ENCODE measurements around the gene SCN5A.

GRCh38 chr3:38560284-38560683 lies 89.2 kb downstream of the SCN5A start:
- TF ChIP-seq, protein P1, sequence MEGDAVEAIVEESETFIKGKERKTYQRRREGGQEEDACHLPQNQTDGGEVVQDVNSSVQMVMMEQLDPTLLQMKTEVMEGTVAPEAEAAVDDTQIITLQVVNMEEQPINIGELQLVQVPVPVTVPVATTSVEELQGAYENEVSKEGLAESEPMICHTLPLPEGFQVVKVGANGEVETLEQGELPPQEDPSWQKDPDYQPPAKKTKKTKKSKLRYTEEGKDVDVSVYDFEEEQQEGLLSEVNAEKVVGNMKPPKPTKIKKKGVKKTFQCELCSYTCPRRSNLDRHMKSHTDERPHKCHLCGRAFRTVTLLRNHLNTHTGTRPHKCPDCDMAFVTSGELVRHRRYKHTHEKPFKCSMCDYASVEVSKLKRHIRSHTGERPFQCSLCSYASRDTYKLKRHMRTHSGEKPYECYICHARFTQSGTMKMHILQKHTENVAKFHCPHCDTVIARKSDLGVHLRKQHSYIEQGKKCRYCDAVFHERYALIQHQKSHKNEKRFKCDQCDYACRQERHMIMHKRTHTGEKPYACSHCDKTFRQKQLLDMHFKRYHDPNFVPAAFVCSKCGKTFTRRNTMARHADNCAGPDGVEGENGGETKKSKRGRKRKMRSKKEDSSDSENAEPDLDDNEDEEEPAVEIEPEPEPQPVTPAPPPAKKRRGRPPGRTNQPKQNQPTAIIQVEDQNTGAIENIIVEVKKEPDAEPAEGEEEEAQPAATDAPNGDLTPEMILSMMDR (conservative IDR thresholded peaks at IDR 0.05; ENCODE audit: low read depth, low read length): no peak
- TF ChIP-seq EZH2 (IDR thresholded peaks at IDR 0.05; ENCODE audit: borderline replicate concordance, low read depth, low read length, poor library complexity, severe bottlenecking): no peak

Data from A673 (cell line).